Neuronal stem cell (in vitro differentiated cells): ENCODE measurements around the gene EFL1. TPM values are rescaled to one million over a fixed set of nuclear protein-coding genes. Genes with fewer than 3 reads are reported as not detected.
"Not testable (repeated sequence)": the region's sequence is repeated elsewhere in the genome, so short reads cannot be mapped to it uniquely, and the experiment has no call there.

Experiments used
- DNase-seq: peaks from one replicate; pipeline ENCODE4 v3.0.0-alpha.2; 2013; ENCODE audit warnings: low spot score
- H2AFZ ChIP-seq: one replicate; pipeline ENCODE4 v1.6.1; 2013; ENCODE audit warnings: mild to moderate bottlenecking, low read length, inconsistent platforms
- H2AK5ac ChIP-seq: 2 replicates; pipeline ENCODE4 v1.6.1; 2013; ENCODE audit warnings: low read depth, mild to moderate bottlenecking, inconsistent platforms, low read length, moderate library complexity, mixed read lengths
- H2BK120ac ChIP-seq: 2 replicates; pipeline ENCODE4 v1.6.1; 2013; ENCODE audit warnings: low read depth, mild to moderate bottlenecking, inconsistent platforms, low read length, moderate library complexity, mixed read lengths
- H2BK12ac ChIP-seq: one replicate; pipeline ENCODE4 v1.6.1; 2013; ENCODE audit warnings: low read length, inconsistent platforms
- H2BK15ac ChIP-seq: 2 replicates; pipeline ENCODE4 v1.6.1; 2013; ENCODE audit warnings: mild to moderate bottlenecking, low read length, inconsistent platforms, mixed read lengths
- H2BK5ac ChIP-seq: one replicate; pipeline ENCODE4 v1.6.1; 2013; ENCODE audit warnings: inconsistent platforms, mild to moderate bottlenecking, low read length, moderate library complexity
- H3K14ac ChIP-seq: one replicate; pipeline ENCODE4 v1.6.1; 2013; ENCODE audit warnings: low read length, inconsistent platforms
- H3K18ac ChIP-seq: 2 replicates; pipeline ENCODE4 v1.6.1; 2013; ENCODE audit warnings: low read length, inconsistent platforms
- H3K23ac ChIP-seq: 2 replicates; pipeline ENCODE4 v1.6.1; 2013; ENCODE audit warnings: low read depth, mild to moderate bottlenecking, mixed read lengths, low read length, inconsistent platforms; ENCODE audit not compliant: poor library complexity
- H3K27ac ChIP-seq: replicated peaks from 3 replicates; pipeline ENCODE4 v1.5.1; 2013; ENCODE audit warnings: low read length, inconsistent platforms
- H3K27me3 ChIP-seq, 3 experiments: 2 replicates each; pipeline ENCODE4 v1.6.1; 2013; ENCODE audit warnings: low read length in 3 of 3, mild to moderate bottlenecking in 2 of 3, inconsistent platforms in 1 of 3, low read depth in 1 of 3, mixed read lengths in 1 of 3, moderate library complexity in 1 of 3; ENCODE audit not compliant: control insufficient read depth in 3 of 3, insufficient read depth in 3 of 3
- H3K36me3 ChIP-seq, 2 donors: replicated peaks in 1 of 2; 2 replicates each; pipeline ENCODE4 v1.6.1; 2013; ENCODE audit warnings: low read length in 2 of 2; ENCODE audit not compliant: control insufficient read depth in 2 of 2, insufficient read depth in 2 of 2
- H3K4ac ChIP-seq: 2 replicates; pipeline ENCODE4 v1.6.1; 2013; ENCODE audit warnings: inconsistent platforms, mild to moderate bottlenecking, low read length, moderate library complexity
- H3K4me1 ChIP-seq, 2 donors: 1 replicate in 1 of 2; 2 replicates in 1 of 2; pipeline ENCODE4 v1.6.1; 2013; ENCODE audit warnings: low read length in 2 of 2, low read depth in 1 of 2; ENCODE audit not compliant: control insufficient read depth in 2 of 2, insufficient read depth in 1 of 2
- H3K4me2 ChIP-seq: one replicate; pipeline ENCODE4 v1.6.1; 2013; ENCODE audit warnings: mild to moderate bottlenecking, low read length, inconsistent platforms; ENCODE audit not compliant: insufficient read depth, poor library complexity, severe bottlenecking
- H3K4me3 ChIP-seq, 2 donors: 2 replicates each; pipeline ENCODE4 v1.5.1; 2013; ENCODE audit warnings: low read length in 2 of 2, mild to moderate bottlenecking in 2 of 2, inconsistent platforms in 1 of 2, moderate library complexity in 1 of 2
- H3K79me1 ChIP-seq: one replicate; pipeline ENCODE4 v1.6.1; 2013; ENCODE audit warnings: low read depth, mild to moderate bottlenecking, inconsistent platforms, low read length, moderate library complexity
- H3K9ac ChIP-seq: one replicate; pipeline ENCODE4 v1.6.1; 2013; ENCODE audit warnings: mild to moderate bottlenecking, low read depth, low read length, inconsistent platforms; ENCODE audit not compliant: poor library complexity
- H3K9me3 ChIP-seq, 2 donors: replicated peaks in 1 of 2; 2 replicates each; pipeline versions ENCODE3 to v1.6.1; 2013; ENCODE audit warnings: low read length in 2 of 2, mild to moderate bottlenecking in 2 of 2, inconsistent platforms in 1 of 2, low read depth in 1 of 2, mixed read lengths in 1 of 2, moderate library complexity in 1 of 2; ENCODE audit not compliant: control insufficient read depth in 2 of 2, insufficient read depth in 1 of 2
- H4K8ac ChIP-seq: one replicate; pipeline ENCODE4 v1.6.1; 2013; ENCODE audit warnings: low read depth, mild to moderate bottlenecking, inconsistent platforms, low read length, moderate library complexity
- H4K91ac ChIP-seq: one replicate; pipeline ENCODE4 v1.6.1; 2013; ENCODE audit warnings: low read length, low read depth, mild to moderate bottlenecking, inconsistent platforms; ENCODE audit not compliant: poor library complexity
- WGBS, 2 donors: extraction: QIAGEN DNeasy Blood & Tissue Kit; methylation state at CpG; one replicate each; pipeline ENCODE4 v1.1.7; 2013; ENCODE audit warnings: missing lambda C conversion rate in 2 of 2, mixed read lengths in 1 of 2; ENCODE audit not compliant: insufficient read length in 2 of 2, insufficient replicate concordance in 1 of 2; ENCODE audit errors: extremely low coverage in 2 of 2; 5-methylcytosine and 5-hydroxymethylcytosine counted together
- polyA plus RNA-seq, 2 experiments: library from polyadenylated mRNA; stranded (reverse); fragments of 200-250 nt; gene quantifications; one replicate each; pipeline ENCODE4 v1.2.3, GENCODE V29; 2013

Gene EFL1
- 17.9 TPM for polyA plus RNA-seq (2013, experiment 1 of 2)
- polyA plus RNA-seq (2013, experiment 2 of 2), result 21.2 TPM

GRCh38 chr15:82262422-82263026, at the start of gene EFL1, which contains the start of gene SAXO2:
TSS of gene EFL1 (minus strand) at chr15:82262734. CDS start at chr15:82261778, 956 bp downstream.
TSS of gene SAXO2 (plus strand) at chr15:82262818. CDS start at chr15:82262880, 62 bp downstream.
- no peak within 1 kb of the TSS for H2BK12ac ChIP-seq
- H4K91ac ChIP-seq, result no peak within 1 kb of the TSS
- H2BK15ac ChIP-seq, result peak within 1 kb of the TSS; percentile 58
- H4K8ac ChIP-seq, result no peak within 1 kb of the TSS
- H3K36me3 ChIP-seq, result peaks cover 4 to 33% of the 10 kb centered on the region in 2 donors
- H2BK120ac ChIP-seq, result peak within 1 kb of the TSS; percentile 94
- H3K4me2 ChIP-seq, result peak within 1 kb of the TSS; percentile 82
- H3K9ac ChIP-seq, result peak within 1 kb of the TSS; percentile 93
- peak within 1 kb of the TSS; percentile 83 for H3K27ac ChIP-seq
- peaks cover 4% of the 10 kb centered on the region for H3K79me1 ChIP-seq
- H3K14ac ChIP-seq, result peak within 1 kb of the TSS; percentile 100
- no peaks in the 10 kb centered on the region for H3K27me3 ChIP-seq
- H3K18ac ChIP-seq, result peak within 1 kb of the TSS; percentile 99
- peak within 1 kb of the TSS; percentile 9 for H3K23ac ChIP-seq
- peak within 1 kb of the TSS; percentile 87 to 96 for H3K4me3 ChIP-seq
- H2AK5ac ChIP-seq, result no peak within 1 kb of the TSS
- peak; percentile 85 for DNase-seq
- peaks cover 0 to 3% of the 10 kb centered on the region in 2 donors for H3K4me1 ChIP-seq
- peak within 1 kb of the TSS; percentile 100 for H2AFZ ChIP-seq
- no CpG with 5 or more reads among the region's 57 CpGs for WGBS, 2 donors
- no peak within 1 kb of the TSS for H3K4ac ChIP-seq
- H2BK5ac ChIP-seq, result no peak within 1 kb of the TSS
- H3K9me3 ChIP-seq, result no peaks in the 10 kb centered on the region

GRCh38 chr15:82311321-82311720, 48.8 kb upstream of the EFL1 start:
- not testable (repeated sequence) for H3K4ac ChIP-seq, H2BK5ac ChIP-seq, H2AFZ ChIP-seq, H3K9ac ChIP-seq, H3K79me1 ChIP-seq, DNase-seq, H4K91ac ChIP-seq, H2BK15ac ChIP-seq, H3K27ac ChIP-seq, H2AK5ac ChIP-seq, H2BK12ac ChIP-seq, H3K36me3 ChIP-seq, H3K4me3 ChIP-seq, H3K9me3 ChIP-seq, H3K23ac ChIP-seq, H3K27me3 ChIP-seq, H3K4me1 ChIP-seq, H3K4me2 ChIP-seq, H3K14ac ChIP-seq, H3K18ac ChIP-seq, H4K8ac ChIP-seq, H2BK120ac ChIP-seq
- WGBS, 2 donors, result no CpG with 5 or more reads among the region's 5 CpGs

- H3K9ac ChIP-seq, result no peak overlapping the region
- no peak overlapping the region for H2AK5ac ChIP-seq
- H3K4me3 ChIP-seq, result no peak overlapping the region
- no peak overlapping the region for H2BK120ac ChIP-seq
- peaks cover 0 to 16% (median 0%) of the 10 kb centered on the region in 3 experiments for H3K27me3 ChIP-seq
- no peaks in the 10 kb centered on the region for H3K4me1 ChIP-seq
- H3K18ac ChIP-seq, result no peak overlapping the region
- H3K14ac ChIP-seq, result no peak overlapping the region
- H4K91ac ChIP-seq, result no peak overlapping the region
- no peak overlapping the region for H4K8ac ChIP-seq
- H2BK15ac ChIP-seq, result no peak overlapping the region
- H3K79me1 ChIP-seq, result no peaks in the 10 kb centered on the region
- no peak overlapping the region for H2BK5ac ChIP-seq
- H3K4ac ChIP-seq, result no peak overlapping the region
- H3K27ac ChIP-seq, result no peak overlapping the region
- H2AFZ ChIP-seq, result no peak overlapping the region
- no peaks in the 10 kb centered on the region for H3K9me3 ChIP-seq
- no peak overlapping the region for H3K4me2 ChIP-seq
- H3K23ac ChIP-seq, result no peak overlapping the region
- H2BK12ac ChIP-seq, result no peak overlapping the region
- no peaks in the 10 kb centered on the region for H3K36me3 ChIP-seq
- WGBS, 2 donors, result no CpG with 5 or more reads among the region's 2 CpGs
- no peak for DNase-seq
Measured at GRCh38 chr15:82309802-82310201, 47.3 kb upstream of the EFL1 start.

GRCh38 chr15:82307714-82308081, 45.2 kb upstream of the EFL1 start:
- H3K23ac ChIP-seq, result no peak overlapping the region
- no peak overlapping the region for H2BK12ac ChIP-seq
- H3K27ac ChIP-seq, result no peak overlapping the region
- H3K79me1 ChIP-seq, result no peaks in the 10 kb centered on the region
- H3K4me2 ChIP-seq, result no peak overlapping the region
- H4K8ac ChIP-seq, result peak overlapping the region; percentile 92
- no peak for DNase-seq
- no peaks in the 10 kb centered on the region for H3K4me1 ChIP-seq
- H2AK5ac ChIP-seq, result no peak overlapping the region
- H4K91ac ChIP-seq, result no peak overlapping the region
- no peak overlapping the region for H3K9ac ChIP-seq
- no peaks in the 10 kb centered on the region for H3K9me3 ChIP-seq
- H3K18ac ChIP-seq, result no peak overlapping the region
- no CpG with 5 or more reads among the region's 8 CpGs for WGBS, 2 donors
- no peaks in the 10 kb centered on the region for H3K36me3 ChIP-seq
- H2BK120ac ChIP-seq, result no peak overlapping the region
- H3K4ac ChIP-seq, result no peak overlapping the region
- H3K27me3 ChIP-seq, result peaks cover 0 to 28% (median 0%) of the 10 kb centered on the region in 3 experiments
- H2AFZ ChIP-seq, result no peak overlapping the region
- no peak overlapping the region for H2BK5ac ChIP-seq
- H3K14ac ChIP-seq, result no peak overlapping the region
- no peak overlapping the region for H3K4me3 ChIP-seq
- H2BK15ac ChIP-seq, result no peak overlapping the region
